GM19438 (cell line): Measurements from ENCODE around the gene HMGB1.

Source experiments
- ATAC-seq: cut with Tn5 transposase; IDR thresholded peaks from one replicate; pipeline ENCODE4 v1.9.1; 2021; ENCODE audit warnings: low read depth; ENCODE audit not compliant: unreplicated experiment

The HMGB1 gene

GRCh38 chr13:30465593-30466357, at the start of gene HMGB1:
Gene HMGB1, minus strand, starts transcription at chr13:30465936. Its CDS starts 2,256 bp downstream, at chr13:30463680.
- peak; percentile 78 for ATAC-seq

- no peak for ATAC-seq
These were observed 45.2 kb upstream of the HMGB1 start for GRCh38 chr13:30510811-30511371.

- ATAC-seq, result no peak
These were observed 44.4 kb upstream of the HMGB1 start for GRCh38 chr13:30510091-30510490.

- no peak for ATAC-seq
These were observed 43.7 kb upstream of the HMGB1 start for GRCh38 chr13:30509254-30510050.

DNA sequence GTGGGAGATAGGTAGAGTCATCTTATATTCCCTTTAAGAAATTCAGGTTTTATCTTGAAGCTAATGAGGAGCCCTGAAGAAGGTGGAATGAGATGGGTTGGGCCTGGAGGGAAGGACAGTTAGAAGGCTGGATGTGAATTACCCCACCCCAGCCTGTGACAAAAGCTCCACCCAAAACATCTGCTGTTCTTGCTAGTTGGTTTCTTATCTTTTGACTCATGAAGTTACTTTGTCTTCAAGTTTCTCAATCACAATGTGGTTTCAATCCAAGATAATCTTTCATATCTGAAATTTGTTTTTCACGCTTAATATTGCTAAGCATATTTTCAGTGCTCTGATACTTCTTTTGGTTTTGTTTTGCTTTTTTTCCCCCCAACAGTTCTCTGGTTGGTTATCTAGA, 38.3 kb upstream of the HMGB1 start:
- no peak for ATAC-seq

DNA sequence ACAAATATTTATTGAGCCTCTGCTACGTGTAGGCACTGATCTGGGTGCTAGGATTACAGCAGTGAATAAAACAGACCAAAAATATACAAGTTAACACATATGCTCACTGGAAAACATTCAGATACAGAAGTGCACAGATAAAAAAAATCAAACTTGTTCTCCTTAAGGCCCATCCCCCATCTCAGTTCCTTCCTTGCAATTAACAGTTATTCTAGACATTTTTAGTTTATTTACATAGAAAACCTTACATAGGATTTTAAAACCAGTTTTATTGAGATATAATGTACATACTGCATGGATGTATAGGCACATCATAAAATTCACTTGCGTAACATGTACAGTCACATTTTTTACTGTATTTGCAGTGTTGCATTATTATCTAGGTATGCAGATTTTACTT, 36.5 kb upstream of the HMGB1 start:
- ATAC-seq, result no peak

DNA sequence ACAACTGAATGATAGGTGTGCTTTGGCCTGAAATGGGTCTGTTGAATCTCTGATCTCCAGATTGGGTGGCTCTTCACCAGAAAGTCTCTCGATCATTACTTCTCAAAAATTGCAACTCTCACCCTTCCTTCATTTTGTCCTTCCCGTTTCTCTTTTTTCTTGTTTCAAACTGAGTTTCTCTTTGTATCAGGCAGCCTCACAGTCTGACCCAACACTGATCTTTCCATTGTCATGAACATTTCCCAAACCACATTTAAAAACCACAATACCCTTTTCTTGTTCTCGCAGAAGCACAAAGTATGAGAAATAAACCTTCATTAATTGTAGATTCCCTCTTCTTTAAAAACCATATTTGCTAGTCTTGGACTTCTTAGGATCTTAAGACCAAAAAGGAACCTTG, 33.6 kb upstream of the HMGB1 start:
- no peak for ATAC-seq

- no peak for ATAC-seq
These were observed 30.4 kb upstream of the HMGB1 start for GRCh38 chr13:30496147-30496546.

DNA sequence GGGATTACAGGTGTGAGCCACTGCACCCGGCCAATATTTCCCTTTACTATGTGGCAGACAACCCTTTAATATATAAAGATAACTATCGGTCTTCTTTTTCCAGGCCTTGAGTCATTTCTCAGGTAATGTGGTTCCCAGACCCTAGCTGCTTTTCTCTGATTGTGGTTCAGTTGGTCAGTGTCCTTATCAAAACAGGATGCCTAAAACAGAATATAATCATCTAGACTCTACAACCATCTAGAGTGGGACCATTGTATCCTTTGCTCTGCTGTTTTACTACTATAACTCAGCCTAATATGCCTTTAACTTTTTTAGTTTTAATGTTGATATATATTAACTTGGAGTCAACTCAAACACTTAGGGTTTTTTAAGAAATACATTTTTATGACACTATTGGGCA, 30.0 kb upstream of the HMGB1 start:
- ATAC-seq, result no peak

GRCh38 chr13:30493658-30494381, 28.1 kb upstream of the HMGB1 start:
- no peak for ATAC-seq

- no peak for ATAC-seq
These were observed 21.3 kb upstream of the HMGB1 start for GRCh38 chr13:30487075-30487470.

- no peak for ATAC-seq
These were observed 20.7 kb upstream of the HMGB1 start for GRCh38 chr13:30486230-30487074.

DNA sequence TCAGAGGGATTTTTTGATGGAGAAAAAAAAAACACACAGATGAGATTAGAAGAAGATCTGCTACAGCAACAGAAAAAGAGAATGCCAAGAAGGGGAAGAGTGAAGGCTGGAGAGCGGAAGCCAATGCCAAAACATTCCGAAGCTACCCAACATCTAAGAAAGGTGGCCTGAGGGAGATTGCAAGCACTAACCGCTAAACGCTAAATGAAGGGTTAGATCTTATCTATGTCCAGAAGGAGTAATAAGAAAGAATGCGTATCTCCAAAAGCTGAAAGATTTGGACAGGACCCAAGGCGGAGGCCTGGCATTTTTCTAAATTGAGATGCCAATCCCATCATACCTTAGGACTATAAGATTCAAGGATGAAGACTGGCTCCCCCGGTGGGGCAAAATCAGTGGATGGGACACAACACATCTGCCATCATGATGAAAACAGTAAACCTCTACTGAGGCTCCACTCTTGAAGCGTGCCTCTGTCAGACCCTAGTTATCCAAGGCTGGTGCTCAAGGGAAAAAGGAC, 15.6 kb upstream of the HMGB1 start:
- ATAC-seq, result no peak

DNA sequence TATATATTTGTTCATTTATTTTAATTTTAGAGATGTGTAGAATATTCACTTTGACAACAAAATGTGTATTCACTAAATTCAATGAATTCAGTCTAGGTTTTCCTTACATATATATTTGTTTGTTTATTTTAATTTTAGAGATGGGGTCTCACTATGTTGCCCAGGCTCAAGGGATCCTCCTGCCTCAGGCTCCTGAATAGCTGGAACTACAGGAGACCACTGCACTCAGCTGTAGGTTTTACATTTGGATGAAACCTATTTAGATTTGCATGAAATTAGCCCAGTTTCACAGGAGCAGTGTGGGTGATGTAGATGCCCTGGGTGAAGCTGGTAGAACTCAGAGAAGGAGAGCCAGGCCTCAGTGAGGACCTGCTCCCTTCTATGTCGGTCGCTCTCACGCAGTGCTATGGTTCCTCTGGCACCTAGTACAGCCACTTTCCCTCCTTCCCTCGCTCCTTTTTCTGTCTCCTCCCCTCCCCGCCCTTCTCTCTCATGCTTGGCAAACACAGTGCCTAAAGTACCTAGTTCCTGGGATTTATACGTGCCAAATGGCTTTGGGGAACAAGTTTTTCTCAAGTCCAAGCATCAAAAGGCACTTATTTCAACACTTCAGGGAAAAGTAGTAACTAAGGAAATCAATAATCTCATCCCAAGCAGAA, 14.7 kb upstream of the HMGB1 start:
- ATAC-seq, result no peak

- ATAC-seq, result no peak
These were observed 14.1 kb upstream of the HMGB1 start for GRCh38 chr13:30479883-30480219.

GRCh38 chr13:30479154-30479882, 13.6 kb upstream of the HMGB1 start:
- no peak for ATAC-seq

GRCh38 chr13:30477346-30478195, 11.8 kb upstream of the HMGB1 start:
- ATAC-seq, result peak; percentile 93

DNA sequence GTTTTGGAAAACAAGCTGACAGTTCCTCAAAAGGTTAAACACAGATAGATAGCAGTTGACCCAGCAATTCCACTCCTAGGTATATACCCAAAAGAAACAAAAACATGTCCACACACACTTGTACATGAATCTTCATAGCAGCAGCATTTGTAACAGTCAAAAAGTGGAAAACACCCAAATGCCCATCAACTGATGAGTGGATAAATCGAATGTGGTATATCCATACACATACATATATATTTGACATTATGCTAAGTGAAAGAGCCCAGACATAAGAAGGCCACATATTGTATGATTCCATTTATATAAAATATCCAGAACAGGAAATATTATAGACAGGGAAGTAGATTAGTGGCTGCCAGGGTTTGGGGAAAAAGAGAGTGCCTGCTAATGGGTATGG, 7.9 kb upstream of the HMGB1 start:
- ATAC-seq, result no peak
